Measurements from ENCODE around the gene CENPK.
"Not testable (repeated sequence)": the region's sequence is repeated elsewhere in the genome, so short reads cannot be mapped to it uniquely, and the experiment has no call there.

The CENPK gene, protein sequence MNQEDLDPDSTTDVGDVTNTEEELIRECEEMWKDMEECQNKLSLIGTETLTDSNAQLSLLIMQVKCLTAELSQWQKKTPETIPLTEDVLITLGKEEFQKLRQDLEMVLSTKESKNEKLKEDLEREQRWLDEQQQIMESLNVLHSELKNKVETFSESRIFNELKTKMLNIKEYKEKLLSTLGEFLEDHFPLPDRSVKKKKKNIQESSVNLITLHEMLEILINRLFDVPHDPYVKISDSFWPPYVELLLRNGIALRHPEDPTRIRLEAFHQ

GRCh38 chr5:65562731-65563701 is at the start of gene CENPK, which contains the start of gene PPWD1:
Gene CENPK, minus strand, starts transcription at chr5:65563168. Its CDS starts 8,261 bp downstream, at chr5:65554907.
Gene PPWD1, plus strand, starts transcription at chr5:65563296. Its CDS starts 15 bp downstream, at chr5:65563311.
- DNase-seq = peak; percentile 98

- DNase-seq = no peak
Observed at GRCh38 chr5:65612298-65612907, 49.4 kb upstream of the CENPK start.

GRCh38 chr5:65611524-65611923 is 48.6 kb upstream of the CENPK start:
- DNase-seq = no peak

GRCh38 chr5:65601761-65602160 is 38.8 kb upstream of the CENPK start:
- not testable (repeated sequence) for DNase-seq

DNA sequence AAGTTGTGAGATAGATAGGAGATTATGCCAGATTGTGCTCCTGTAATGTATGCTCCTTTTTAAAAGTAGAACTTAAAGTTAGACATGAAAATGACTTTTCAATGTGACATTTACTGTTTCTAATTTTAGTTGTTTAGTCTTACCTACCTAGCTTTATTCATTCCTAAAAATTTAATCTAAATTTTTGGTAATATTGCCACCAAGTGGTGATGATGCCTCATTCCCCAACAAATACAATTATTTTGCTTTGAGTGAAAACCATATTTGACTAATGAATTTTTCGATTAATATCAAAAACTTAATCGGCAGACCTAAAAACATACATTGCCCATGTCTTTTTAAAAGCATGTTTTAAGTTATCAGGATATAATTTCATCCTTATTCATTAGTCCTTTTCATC is 25.7 kb upstream of the CENPK start:
- DNase-seq = no peak

DNA sequence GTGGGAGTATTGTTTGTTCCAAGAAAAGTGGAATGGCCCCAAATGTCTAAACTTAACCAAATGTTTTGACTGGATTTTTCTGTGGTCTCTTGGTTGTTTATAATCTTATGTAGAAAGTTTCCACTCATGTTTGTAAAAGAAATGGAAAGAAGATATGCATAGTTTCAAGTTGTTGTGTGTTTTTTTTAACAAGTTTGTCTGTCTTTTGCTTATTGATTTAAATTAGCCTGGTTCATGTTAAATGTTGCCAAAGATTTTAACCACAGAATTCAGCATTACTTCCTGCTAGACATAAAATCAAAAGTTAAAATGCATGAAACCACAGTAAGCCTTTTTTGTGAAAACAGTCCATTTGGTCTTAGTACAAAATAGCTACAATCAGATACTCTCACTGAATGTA is 14.2 kb upstream of the CENPK start:
- DNase-seq = no peak

DNA sequence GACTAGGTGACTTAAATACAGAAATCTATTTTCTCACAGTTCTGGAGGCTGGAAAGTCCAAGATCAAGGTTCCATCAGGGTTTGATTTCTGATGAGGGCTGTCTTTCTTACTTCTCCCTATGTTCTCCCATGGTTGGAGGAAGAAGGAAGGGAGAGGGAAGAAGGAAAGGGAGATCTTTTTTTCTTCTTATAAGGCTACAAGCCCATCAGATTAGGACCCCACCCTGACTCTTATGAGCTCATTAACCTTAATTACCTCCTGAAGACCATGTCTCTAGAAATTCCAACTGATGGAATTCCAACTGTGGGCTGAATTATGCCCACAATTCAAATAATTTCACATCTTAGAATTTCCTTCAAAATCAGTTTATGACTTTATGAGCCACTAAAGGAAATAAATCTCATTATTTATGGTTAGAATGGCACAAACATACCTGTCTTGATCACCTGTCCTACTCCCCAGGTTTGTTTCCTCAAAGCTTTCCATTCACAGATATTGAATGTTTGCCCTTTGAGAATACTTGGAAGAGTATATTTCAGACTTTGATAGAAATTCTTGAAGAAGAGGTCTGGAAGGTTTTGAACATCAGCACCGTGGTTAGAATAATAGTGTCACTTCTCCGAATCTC is 7.7 kb upstream of the CENPK start:
- no peak for DNase-seq

- no peak for DNase-seq
Observed at GRCh38 chr5:65566505-65566904, 3.5 kb upstream of the CENPK start.

DNA sequence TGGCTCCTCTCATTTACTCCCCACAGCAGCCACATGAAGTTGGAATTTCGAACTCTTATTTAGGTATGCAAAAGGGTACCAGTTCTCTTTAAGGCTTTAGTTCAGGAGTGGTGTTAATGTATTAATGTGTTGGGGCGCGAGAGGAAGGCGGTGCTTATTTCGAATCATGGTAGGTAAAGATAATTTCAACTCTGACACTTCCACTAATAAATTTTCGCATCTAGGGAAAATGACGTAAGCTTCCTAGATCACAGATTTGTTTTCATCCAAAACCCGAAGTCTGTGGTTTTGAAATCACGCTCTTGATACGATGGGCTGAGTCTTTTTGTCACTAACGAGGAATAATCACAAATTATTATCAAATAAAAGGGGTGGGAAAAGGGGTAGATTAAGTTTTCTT is 809 bp upstream of the CENPK start:
- DNase-seq = no peak

GRCh38 chr5:65556718-65557117 is 6.2 kb downstream of the CENPK start:
- no peak for DNase-seq

DNA sequence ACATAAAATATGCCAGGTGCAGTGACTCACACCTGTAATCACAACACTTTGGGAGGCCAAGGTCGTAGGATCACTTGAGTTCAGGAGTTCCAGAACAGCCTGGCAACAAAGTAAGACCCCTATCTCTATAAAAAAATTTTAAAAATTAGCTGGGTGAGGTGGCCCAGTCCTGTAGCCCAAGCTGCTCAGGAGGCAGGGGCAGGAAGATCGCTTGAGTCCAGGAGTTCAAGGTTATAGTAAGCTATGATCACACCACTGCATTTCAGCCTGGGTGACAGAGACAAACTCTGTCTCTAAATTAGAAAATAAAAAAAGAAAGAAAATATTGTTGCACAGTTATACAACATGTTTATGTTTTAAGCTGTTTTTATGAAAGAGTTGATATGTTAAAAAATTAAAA is 6.8 kb downstream of the CENPK start:
- DNase-seq = no peak

DNA sequence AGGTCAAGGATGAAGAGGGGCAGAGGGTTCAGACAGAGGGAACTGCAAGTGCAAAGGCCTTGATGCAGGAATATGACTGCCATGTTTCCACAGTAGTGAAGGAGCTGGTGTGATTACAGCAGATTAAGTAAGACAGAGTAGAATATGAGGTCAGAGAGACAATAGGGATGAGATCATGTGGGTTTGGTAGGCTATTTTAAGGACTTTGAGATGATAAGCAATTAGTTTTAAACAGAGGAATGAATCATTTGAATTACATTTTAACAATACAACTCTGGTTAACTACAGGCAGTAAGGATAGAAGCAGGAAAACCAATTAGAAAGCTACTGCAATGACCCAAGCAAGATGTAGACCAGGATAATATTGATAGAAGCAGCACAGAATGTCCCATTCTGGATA is 7.7 kb downstream of the CENPK start:
- no peak for DNase-seq

DNA sequence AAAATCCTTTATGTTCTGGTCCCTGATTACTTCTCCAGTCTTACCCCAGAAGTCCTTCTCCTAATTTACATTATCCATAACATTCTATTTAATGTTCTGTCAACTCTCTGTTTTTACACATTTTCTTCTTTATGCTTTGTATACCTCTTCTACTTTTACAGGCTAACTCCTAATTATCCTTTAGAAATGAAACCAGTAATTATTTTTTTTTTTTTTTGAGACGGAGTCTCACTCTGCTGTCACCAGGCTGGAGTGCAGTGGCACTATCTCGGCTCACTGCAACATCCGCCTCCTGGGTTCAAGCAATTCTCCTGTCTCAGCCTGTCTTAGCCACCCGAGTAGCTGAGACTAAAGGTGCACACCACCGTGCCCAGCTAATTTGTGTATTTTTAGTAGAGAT is 9.0 kb downstream of the CENPK start:
- DNase-seq = no peak

DNA sequence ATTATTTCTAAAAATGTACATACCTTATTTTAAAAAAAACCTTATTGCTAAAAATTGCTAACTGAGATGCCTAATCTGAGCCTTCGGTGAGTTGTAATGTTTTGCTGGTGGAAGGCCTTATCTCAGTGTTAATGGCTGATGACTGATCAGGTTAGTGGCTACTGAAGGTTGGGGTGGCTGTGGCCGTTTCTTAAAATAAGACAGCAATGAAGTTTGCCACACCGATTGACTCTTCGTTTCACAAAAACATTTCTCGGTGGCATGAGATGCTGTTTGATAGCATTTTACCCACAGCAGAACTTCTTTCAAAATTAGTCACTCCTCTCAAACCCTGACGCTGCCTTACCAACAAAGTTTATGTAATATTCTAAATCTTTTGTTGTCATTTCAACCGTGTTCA is 14.7 kb downstream of the CENPK start:
- DNase-seq = no peak

DNA sequence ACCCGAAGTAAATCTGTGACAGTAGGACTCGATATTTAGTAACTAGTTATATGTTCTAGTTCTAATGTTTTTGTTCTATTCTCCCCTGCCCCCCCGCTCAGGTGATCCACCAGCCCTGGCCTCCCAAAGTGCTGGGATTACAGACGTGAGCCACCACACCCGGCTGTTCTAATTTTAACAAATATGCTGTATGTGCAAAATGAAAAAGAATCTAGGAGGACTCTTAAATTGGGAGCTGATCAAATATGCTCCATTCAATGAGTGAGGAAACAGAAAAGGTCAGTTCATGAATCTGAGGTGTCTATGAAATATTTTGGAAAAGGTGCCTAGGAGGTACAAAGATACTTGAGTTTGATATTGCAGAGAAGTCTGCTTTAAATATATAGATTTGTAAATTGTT is 16.8 kb downstream of the CENPK start:
- DNase-seq = no peak

DNA sequence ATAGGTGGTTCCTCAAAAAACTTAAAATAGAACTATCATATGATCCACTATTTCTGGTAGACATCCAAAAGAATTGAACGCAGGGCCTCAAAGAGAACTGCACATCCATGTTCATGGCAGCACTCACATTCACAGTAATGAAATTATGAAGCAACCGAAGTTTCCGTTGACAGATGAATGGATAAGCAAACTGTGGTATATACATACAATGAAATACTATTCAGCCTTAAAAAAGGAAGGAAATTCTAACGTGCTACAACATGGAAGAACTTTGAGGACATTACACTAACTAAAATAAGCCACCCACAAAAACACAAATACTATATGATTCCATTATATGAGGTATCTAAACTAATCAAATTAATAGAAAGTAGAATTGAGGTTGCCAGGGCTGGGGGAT is 18.5 kb downstream of the CENPK start:
- no peak for DNase-seq

GRCh38 chr5:65539827-65540226 is 23.1 kb downstream of the CENPK start:
- no peak for DNase-seq

DNA sequence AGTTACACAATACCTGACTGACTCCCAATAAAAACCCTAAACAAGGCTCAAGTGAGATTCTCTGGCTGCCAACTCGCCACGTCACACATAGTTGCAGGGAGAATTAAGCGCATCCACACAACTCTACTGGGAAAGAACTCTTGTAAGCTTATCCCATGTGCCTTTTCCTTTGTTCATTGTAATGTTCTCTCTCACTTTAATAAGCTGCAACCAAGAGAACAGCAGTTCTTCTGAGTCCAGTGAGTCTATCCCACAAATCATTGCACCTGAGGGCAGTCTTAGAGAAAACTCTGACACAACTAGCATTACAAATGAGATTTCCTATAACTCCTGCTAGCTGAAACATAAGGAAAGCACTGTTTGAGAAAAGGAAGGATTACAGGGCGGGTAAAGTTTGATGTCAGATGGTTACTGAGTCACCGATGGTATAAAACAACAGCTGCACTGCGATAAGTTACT is 27.4 kb downstream of the CENPK start:
- DNase-seq = no peak

DNA sequence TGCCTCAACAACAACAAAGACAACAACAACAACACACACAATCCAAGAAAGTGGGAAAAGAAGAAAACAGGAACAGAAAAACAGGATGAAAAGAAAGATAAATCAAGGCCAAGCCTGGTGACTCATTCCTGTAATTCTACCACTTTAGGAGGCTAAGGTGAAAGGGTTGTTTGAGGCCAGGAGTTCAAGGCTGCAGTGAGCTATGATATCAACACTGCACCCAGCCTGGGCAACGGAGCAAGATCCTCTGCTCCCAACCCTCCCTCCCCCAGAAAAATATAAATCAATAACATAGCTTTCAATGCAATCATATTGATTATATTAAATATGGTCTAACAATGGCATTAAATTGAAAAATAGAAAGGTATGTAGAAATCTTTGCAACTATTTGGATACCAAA is 32.1 kb downstream of the CENPK start:
- DNase-seq = no peak

DNA sequence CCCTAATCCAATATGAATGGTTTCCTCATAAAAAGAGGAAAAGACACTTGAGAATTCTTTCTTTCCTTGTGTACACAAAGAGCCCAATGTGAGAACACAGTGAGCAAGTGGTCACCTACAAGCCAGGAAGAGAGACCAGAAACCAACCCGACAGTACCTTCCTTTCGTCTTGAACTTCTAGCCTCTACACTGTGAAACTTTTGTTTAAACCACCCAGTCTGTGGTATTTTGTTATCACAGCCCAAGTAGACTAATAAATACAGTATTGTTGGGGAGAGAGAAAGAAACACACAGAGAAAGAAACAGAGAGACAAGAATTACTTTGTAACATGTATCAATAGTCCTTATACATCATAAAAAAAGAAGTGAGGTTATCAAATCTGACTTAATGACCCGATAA is 37.2 kb downstream of the CENPK start:
- DNase-seq = no peak

DNA sequence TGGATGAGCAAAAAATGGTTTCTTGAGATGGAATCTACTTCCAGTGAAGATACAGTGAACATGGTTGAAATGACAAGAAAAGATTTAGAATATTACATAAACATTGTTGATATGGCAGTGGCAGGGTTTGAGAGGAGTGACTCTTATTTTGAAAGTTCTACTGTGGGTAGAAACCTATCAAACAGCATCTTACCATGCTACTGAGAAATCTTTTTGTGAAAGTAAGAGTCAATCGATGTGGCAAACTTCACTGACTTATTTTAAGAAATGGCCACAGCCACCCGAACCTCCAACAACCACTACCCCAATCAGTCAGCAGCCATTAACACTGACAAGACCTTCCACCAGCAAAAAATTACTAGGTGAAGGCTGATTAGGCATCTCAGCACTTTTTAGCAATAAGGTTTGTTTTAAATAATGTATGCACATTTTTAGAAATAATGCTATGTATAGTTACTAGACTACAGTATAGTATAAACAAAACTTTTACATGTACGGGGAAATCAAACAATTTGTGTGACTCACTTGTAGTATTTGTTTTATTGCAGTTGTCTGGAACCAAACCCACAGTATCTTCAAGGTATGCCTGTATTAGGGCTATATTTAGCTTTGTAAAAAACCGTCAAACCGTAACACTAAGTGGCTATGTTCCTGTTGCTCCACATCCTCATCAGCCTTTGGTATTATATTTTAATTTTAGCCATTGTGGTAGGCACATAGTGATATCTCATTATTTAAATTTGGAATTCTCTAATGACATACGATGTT is 50.6 kb downstream of the CENPK start:
- no peak for DNase-seq

DNA sequence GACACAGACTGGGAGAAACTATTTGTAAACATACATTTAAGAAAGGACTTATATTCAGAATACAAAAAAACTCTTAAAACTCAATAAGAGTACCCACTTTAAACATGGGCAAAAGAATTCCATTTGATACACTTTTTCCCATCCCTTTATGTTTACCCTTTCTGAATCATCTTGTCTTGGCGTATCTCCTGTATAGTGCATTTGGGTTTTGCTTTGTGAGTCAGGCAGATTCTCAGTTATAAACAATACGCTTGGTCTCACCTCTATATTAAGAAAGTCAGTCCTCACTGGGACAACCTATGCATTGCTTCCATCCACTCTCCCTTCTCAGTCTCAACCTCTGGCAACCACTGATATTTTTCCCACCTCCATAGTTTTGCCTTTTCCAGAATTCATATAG is 54.0 kb downstream of the CENPK start:
- DNase-seq = no peak
